Right lobe of liver (tissue), 4 donors: Measurements from ENCODE around the gene CHKA.

Source experiments
- POLR2A ChIP-seq: fragments of 450-650 bp; IDR thresholded peaks from one replicate; pipeline ENCODE4 v1.6.1; 2017; ENCODE audit warnings: antibody characterized with exemption, mild to moderate bottlenecking
- TF ChIP-seq, protein P1 (sequence below), 4 donors: fragments of 200-600 bp in 3 of 4; fragments of 450-650 bp in 1 of 4; IDR thresholded peaks; one replicate each; pipeline versions ENCODE4 v1.5.1 to v1.8.0; 2016 to 2022; ENCODE audit warnings: antibody characterized with exemption in 4 of 4, mild to moderate bottlenecking in 2 of 4
- donor health status: DM: no; HTN: no; CAD: no.
- donor health status: DM: no; HTN: no; CAD: no.
- donor health status: DM: no; HTN: yes; CAD: no.

DNA sequence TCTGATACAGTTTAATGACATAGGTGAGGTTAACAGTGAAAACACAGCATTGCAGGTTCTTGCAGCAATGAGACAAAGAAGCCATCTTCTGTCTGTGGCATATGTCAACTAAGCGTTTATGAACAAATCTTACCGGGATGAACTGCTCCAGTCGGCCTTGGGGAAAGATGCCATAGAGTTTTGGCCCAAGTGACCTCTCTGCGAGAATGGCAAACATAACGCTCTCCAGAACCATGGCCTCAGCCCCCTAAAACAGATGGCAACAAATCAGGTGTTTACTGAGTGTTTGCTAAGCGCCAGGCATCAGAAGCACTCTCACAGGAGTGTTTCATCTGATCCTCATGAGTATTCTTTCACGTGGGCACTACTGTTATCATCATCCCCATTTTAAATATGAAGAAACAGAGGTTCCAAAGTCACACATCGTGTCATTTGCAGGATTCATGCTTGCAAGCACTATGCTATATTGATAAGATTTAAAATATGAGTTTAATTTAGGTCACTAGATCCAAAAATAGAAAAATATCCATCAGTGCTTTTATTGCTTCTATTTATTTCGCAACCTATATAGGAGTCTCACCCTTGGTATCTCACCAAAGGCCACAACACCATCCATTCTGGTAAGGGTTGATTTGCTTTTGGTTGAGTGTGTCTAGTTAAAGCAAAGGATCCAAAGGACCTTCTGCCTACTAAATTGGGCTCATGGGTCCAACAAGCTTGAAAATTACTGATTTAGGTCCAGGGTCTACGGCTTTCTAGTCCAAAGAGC is 46.4 kb downstream of the CHKA start:
- TF ChIP-seq, protein P1, sequence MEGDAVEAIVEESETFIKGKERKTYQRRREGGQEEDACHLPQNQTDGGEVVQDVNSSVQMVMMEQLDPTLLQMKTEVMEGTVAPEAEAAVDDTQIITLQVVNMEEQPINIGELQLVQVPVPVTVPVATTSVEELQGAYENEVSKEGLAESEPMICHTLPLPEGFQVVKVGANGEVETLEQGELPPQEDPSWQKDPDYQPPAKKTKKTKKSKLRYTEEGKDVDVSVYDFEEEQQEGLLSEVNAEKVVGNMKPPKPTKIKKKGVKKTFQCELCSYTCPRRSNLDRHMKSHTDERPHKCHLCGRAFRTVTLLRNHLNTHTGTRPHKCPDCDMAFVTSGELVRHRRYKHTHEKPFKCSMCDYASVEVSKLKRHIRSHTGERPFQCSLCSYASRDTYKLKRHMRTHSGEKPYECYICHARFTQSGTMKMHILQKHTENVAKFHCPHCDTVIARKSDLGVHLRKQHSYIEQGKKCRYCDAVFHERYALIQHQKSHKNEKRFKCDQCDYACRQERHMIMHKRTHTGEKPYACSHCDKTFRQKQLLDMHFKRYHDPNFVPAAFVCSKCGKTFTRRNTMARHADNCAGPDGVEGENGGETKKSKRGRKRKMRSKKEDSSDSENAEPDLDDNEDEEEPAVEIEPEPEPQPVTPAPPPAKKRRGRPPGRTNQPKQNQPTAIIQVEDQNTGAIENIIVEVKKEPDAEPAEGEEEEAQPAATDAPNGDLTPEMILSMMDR (IDR thresholded peaks at IDR 0.05), result no peak
- no peak for TF ChIP-seq POLR2A
